NOMO-1 (cell line): ENCODE results near the gene TRAK1.
A peak's percentile ranks its signal among the peaks of the same experiment; 100 is the strongest.

ENCODE experiments used
- DNase-seq, 2 experiments: peaks; one replicate each; lab custom pipeline; 2025; ENCODE audit not compliant: unreplicated experiment in 2 of 2; lab: John Stamatoyannopoulos, UW

The TRAK1 gene

DNA sequence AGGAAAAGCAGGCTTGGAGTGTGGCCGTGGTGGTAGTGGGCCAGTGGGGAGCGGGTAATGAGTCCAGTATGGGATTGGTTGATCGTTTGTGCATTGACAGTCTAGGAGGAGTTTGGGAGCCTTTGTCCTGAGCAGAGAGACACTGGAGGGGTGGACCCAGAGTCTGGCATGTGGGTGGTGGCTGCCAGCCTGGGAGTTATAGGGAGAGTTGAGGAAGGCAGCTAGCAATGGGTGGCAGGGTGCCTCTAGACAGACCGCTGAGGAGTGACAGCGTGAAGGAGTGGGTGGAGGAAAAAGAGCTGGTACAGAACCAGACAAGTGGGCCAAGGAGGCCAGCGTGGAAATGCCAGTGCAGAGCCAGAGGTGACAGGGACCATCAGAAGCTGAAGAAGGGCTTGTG lies 176.7 kb downstream of the TRAK1 start:
- DNase-seq = no peak

DNA sequence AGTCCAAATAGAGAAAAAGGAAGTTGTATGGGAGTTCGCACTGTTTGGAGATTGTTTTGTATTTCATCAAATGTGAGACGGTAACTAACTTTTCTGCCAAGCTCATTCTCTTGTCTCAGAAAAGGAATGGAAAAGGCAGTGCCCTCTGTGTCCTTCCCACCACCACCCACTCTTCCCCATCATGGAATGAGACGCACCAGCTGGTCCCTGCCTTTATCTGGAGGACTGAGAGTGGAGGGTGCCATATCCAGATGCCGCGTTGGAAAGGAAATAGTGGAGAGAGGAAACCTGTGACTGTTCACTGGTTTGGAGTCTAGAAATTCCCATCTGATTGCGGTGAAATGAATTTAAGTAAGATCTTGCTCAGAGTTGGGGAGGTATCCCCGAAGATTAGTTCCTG lies 178.5 kb downstream of the TRAK1 start:
- DNase-seq = no peak

DNA sequence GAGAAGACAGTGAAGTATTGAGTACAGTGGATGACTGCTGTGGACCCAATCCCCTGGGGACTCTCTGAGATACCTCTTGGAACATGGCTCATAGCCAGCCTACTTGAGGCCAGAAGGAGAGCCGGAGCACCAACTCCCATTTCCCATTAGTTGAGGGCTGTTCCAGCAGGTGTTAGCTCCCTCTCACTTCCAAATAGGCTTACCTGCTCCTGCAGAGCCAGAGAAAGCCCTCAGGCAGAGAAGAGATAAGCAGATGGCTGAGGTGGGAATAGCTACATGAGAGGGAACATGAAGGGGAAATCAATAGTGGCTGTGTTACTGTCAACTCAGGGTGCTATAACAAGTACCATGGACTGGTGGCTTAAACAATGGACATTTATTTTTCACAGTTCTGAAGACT lies 179.4 kb downstream of the TRAK1 start:
- DNase-seq = no peak

DNA sequence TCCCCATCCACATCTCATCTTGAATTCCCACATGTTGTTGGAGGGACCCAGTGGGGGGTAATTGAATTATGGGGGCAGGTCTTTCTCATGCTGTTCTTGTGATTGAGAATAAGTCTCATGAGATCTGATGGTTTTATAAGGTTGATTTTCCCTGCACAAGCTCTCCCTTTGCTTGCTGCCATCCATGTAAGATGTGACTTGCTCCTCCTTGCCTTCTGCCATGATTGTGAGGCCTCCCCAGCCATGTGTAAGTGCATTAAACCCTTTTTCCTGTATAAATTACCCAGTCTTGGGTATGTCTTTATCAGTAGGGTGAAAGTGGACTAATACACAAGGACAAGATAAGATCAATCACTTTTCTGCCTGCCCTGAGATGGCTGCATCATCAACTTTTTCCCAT lies 180.6 kb downstream of the TRAK1 start:
- no peak for DNase-seq

DNA sequence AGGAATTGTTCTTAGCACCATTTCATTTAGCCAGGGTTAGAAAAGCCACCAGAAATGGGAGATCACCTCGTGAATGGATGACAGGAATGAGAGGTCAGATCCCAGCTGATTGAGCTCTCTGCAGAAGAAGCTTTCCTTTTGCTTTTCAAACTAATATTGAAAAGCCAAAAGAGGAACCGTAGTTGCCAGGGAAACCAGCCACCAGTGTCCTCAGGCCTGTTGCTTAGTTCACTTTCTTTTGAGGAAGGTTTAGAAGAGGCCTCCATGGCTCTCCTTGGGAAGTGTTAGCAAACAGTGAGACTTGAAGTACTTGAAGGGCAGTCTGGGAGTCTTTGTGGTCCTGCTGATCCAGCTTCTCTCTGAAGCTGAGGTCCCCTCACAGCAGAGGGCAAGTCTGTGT lies 182.2 kb downstream of the TRAK1 start:
- DNase-seq = peak; percentile 8 to 29

DNA sequence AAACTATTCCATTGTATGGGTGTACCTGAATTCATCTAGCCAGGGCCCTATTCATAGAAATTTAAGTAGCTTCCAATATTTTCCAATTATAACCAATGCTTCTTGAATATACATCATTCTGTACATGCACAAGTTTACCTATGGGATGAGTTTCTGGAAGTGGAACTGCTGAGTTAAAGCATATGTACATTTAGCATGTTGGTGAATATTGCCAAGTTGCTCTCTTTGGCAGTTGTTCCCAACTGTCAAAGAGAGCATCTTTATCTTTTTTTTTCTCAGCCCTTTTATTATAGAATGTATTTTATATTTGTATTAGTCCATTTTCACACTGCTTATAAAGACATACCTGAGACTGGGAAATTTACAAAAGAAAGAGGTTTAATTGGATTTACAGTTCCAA lies 183.1 kb downstream of the TRAK1 start:
- no peak for DNase-seq

DNA sequence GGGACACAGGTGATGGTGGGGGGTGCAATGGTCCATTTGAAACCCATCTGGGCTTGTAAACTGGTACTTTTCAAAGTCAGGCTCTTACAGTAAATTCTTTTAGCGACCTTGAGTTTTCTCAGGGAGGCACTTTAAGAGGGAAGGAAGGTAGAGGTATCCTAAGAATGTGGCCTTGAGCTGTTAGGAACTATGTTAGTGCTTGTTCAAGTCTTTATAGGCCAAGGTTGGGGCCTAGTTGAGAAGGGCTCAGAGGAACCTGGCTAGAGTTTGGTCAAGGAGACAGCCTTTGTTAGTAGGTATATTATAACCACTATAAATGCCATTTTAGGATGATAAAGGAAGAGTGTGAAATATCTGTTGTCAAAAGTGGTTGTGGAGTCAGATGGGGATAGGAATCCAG lies 184.1 kb downstream of the TRAK1 start:
- no peak for DNase-seq
